ENCODE data around the gene ATP4B. TPM values are rescaled to one million over a fixed set of nuclear protein-coding genes. Genes with fewer than 3 reads are reported as not detected.

The ATP4B gene
- total RNA-seq, 2 donors from 2014 or later = not detected

DNA sequence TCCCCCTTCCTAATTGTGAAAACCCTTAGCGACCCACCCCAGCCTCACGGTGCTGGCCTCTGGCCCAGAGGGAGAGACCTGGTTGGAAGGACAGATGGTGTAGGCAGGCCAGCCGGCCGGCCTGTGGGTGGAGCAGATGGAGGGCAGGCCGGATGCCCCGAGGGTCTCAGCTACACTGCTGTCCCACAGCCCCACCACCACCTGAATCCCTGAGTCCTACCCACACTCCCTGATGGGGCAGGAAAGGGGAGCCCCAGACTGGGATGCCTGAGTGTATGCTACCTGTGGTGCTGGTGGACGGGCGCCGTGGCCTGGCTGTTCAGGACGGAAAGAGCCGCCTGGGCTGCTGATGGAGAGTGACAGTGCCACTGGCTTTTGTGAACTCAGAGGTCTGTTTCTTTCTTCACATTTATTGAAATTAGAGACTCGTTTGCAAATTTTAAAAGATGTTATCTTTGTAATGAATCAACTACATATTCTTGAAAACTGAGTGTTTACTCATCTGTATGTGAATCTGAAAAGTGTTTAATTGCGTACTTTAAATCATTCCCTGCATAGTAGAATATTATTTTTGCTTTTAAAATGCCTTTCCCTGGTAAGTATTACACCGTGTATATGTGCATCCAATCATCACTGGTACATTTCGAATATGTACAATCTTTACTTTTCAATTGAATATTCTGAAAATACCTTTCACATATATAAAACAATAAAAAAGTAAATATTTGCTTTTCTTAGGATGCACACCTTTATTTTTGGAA, 37.8 kb downstream of the ATP4B start:
- DNase-seq (ENCODE audit: low spot score) = no peak
- TF ChIP-seq, protein P1, sequence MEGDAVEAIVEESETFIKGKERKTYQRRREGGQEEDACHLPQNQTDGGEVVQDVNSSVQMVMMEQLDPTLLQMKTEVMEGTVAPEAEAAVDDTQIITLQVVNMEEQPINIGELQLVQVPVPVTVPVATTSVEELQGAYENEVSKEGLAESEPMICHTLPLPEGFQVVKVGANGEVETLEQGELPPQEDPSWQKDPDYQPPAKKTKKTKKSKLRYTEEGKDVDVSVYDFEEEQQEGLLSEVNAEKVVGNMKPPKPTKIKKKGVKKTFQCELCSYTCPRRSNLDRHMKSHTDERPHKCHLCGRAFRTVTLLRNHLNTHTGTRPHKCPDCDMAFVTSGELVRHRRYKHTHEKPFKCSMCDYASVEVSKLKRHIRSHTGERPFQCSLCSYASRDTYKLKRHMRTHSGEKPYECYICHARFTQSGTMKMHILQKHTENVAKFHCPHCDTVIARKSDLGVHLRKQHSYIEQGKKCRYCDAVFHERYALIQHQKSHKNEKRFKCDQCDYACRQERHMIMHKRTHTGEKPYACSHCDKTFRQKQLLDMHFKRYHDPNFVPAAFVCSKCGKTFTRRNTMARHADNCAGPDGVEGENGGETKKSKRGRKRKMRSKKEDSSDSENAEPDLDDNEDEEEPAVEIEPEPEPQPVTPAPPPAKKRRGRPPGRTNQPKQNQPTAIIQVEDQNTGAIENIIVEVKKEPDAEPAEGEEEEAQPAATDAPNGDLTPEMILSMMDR (IDR thresholded peaks at IDR 0.05) = no peak

DNA sequence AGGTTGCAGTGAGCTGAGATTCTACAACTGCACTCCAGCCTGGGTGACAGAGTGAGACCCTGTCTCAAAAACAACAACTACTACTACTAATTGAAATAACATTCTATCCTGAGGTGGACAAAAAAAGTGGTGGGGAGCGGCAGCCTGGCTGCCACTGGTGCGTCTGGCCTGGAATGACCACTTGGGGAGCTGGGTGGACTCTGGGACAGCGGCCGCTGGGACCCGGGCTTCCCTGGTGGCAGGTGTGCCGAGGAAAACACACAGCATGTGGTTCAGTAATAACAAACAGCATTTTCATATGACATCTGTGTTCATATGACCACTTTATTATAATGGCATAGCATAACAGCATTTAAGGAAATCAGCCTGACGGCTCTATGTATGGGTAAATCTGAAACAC, 39.5 kb downstream of the ATP4B start:
- H3K9me3 ChIP-seq = no peaks in the 10 kb centered on the region
- peaks cover 0 to 21% of the 10 kb centered on the region in 2 donors for H3K4me1 ChIP-seq
- DNase-seq (ENCODE audit: low spot score) = no peak
- no peaks in the 10 kb centered on the region for H3K27me3 ChIP-seq
- H3K27ac ChIP-seq = no peak overlapping the region
- H3K4me3 ChIP-seq = no peak overlapping the region
- peaks cover 8% of the 10 kb centered on the region for H3K36me3 ChIP-seq
- TF ChIP-seq, protein P1 (IDR thresholded peaks at IDR 0.05) = no peak

More for the DNA sequence above, 37.8 kb downstream of the ATP4B start:
- no peaks in the 10 kb centered on the region for H3K27me3 ChIP-seq
- no peaks in the 10 kb centered on the region for H3K9me3 ChIP-seq
- H3K27ac ChIP-seq = no peak overlapping the region
- peaks cover 21% of the 10 kb centered on the region for H3K36me3 ChIP-seq
- H3K4me1 ChIP-seq = peaks cover 0 to 21% of the 10 kb centered on the region in 2 donors
- no peak overlapping the region for H3K4me3 ChIP-seq

DNA sequence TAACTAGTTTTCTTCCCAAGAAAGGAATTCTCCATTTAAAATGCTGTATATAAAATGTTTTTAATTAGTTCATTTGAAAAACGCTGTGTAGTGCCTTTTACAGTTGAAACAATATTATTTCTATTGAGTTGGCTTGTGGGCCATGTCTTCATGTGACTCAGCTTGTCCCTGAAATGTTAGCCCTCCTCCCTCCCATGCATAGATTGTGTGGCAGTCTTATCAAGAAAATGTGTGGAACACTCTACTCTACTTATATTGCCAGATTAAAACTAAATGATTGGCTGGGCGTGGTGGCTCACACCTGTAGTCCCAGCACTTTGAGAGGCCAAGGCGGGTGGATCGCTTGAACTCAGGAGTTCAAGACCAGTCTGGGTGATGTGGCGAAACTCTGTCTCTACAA, 40.0 kb downstream of the ATP4B start:
- Histone ChIP-seq H3K4me3 (no peak overlapping the region), H3K36me3 (peaks cover 3% of the 10 kb centered on the region), H3K4me1 (peaks cover 0 to 21% of the 10 kb centered on the region in 2 donors), H3K27ac (no peak overlapping the region), H3K27me3 (no peaks in the 10 kb centered on the region), H3K9me3 (no peaks in the 10 kb centered on the region)
- no peak for DNase-seq (ENCODE audit: low spot score)
- TF ChIP-seq, protein P1 (IDR thresholded peaks at IDR 0.05) = no peak

DNA sequence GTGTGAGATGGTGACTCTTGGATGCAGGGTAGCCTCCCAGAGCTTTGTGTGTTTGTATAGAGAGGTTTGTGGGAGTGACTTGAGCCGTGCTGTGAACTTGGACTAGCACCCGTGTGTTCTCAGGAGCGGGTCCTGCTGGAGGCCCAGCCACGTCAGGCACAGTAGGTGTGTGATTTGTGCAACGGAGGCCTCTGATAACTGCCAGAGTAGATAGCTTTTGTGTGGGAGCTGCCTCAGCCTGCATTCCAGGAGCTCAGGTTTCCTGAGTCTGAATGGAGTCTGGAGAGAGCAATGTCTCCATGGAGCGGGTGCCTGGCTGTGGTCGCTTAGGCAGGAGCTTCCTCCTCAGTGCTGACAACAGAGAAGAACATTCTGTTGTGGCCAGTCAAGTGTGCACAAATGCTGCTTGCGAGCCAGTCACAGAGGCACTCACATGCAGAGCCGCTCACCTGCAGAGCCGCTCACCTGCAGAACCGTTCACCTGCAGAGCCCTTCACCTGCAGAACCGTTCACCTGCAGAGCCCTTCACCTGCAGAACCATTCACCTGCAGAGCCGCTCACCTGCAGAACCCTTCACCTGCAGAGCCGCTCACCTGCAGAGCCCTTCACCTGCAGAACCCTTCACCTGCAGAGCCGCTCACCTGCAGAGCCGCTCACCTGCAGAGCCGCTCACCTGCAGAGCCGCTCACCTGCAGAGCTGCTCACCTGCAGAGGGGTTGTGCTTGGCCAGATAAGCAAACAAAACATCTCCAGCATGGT, 40.8 kb downstream of the ATP4B start:
- TF ChIP-seq, protein P1 (IDR thresholded peaks at IDR 0.05) = no peak
- Histone ChIP-seq H3K4me3 (no peak overlapping the region), H3K4me1 (peaks cover 0 to 21% of the 10 kb centered on the region in 2 donors), H3K27ac (no peak overlapping the region), H3K36me3 (no peaks in the 10 kb centered on the region), H3K9me3 (no peaks in the 10 kb centered on the region), H3K27me3 (no peaks in the 10 kb centered on the region)
- DNase-seq (ENCODE audit: low spot score) = no peak

DNA sequence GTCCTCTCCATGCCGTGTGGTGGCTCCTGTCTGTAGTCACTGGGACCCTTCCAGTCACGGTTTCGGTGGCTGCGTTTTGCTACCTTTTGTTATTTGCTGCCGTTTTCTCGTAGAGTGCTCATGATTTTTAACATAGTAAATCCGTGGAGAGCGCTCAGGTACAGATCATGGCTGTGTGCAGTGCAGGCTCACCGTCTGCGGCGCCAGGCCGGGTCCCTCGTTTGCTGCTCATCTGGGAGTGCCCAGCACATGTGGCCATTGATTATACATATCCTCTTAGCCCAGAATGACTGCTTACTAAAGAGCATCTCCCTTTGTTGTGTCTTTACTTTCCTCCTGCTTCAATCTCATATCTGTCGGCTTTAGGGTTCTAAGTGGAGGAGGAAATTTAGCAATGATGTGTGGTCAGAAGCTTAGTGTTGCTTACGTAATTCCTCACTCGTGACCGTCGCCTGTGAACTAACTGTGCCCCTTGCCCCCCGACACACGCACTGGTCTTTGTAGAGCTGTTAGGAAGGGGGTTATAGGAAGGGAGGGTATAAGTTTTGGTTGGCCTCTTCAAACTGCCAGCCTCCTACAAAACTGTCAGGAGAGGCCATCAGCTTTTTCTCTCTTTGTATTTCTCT, 41.6 kb downstream of the ATP4B start:
- H3K27ac ChIP-seq = no peak overlapping the region
- H3K27me3 ChIP-seq = no peaks in the 10 kb centered on the region
- H3K4me3 ChIP-seq = no peak overlapping the region
- peaks cover 0 to 21% of the 10 kb centered on the region in 2 donors for H3K4me1 ChIP-seq
- DNase-seq (ENCODE audit: low spot score) = no peak
- H3K36me3 ChIP-seq = no peaks in the 10 kb centered on the region
- H3K9me3 ChIP-seq = no peaks in the 10 kb centered on the region
- TF ChIP-seq, protein P1 (IDR thresholded peaks at IDR 0.05) = no peak

All from right atrium auricular region (tissue), 2 donors.